ENCODE measurements around the gene ZP1. TPM values are rescaled to one million over a fixed set of nuclear protein-coding genes. Genes with fewer than 3 reads are reported as not detected.
A peak's percentile ranks its signal among the peaks of the same experiment; 100 is the strongest.
"Not testable (repeated sequence)": the region's sequence is repeated elsewhere in the genome, so short reads cannot be mapped to it uniquely, and the experiment has no call there.

The ZP1 gene
- total RNA-seq, result not detected
- 0.16 TPM for polyA plus RNA-seq
- long read RNA-seq, donor 1, result 0 reads
- long read RNA-seq, donor 2, result 0 reads
- long read RNA-seq, donor 3, result 0 reads
- long read RNA-seq, donor 4, result 0 reads

- no peak within 1 kb of the TSS for H3K4me3 ChIP-seq (ENCODE audit: low read length)
- H3K27me3 ChIP-seq (ENCODE audit: control insufficient read depth, insufficient read depth), result no peaks in the 10 kb centered on the region
- WGBS, result 69% methylated on average over 13 of the region's 13 CpGs
- no peaks in the 10 kb centered on the region for H3K9me3 ChIP-seq (ENCODE audit: control insufficient read depth, low read length)
- DNase-seq (peak in 2 of 3 donors; percentile 34 to 48), ATAC-seq (no peak)
- intact Hi-C loops (cut with DNase I), result no loop called here
- no peak within 1 kb of the TSS for H3K27ac ChIP-seq (ENCODE audit: low read length)
- H3K4me1 ChIP-seq (ENCODE audit: control insufficient read depth, insufficient read depth, low read length), result peaks cover 9% of the 10 kb centered on the region
Observed at GRCh38 chr11:60866911-60867870, at the start of gene ZP1. TSS of gene ZP1 (plus strand) at chr11:60867542. CDS start at chr11:60867562, 20 bp downstream.

- WGBS, result 76% methylated on average over 4 of the region's 4 CpGs
Observed at GRCh38 chr11:60818057-60818456, 49.3 kb upstream of the ZP1 start.

GRCh38 chr11:60821827-60822599, 45.3 kb upstream of the ZP1 start:
- intact Hi-C loops (cut with DNase I), result no loop called here
- peaks cover under 1% of the 10 kb centered on the region for H3K9me3 ChIP-seq (ENCODE audit: control insufficient read depth, low read length)
- H3K27ac ChIP-seq (ENCODE audit: low read length), result no peak overlapping the region
- no peaks in the 10 kb centered on the region for H3K27me3 ChIP-seq (ENCODE audit: control insufficient read depth, insufficient read depth)
- 66% methylated on average over 15 of the region's 15 CpGs for WGBS
- H3K4me3 ChIP-seq (ENCODE audit: low read length), result no peak overlapping the region
- DNase-seq, result no peak
- no peaks in the 10 kb centered on the region for H3K4me1 ChIP-seq (ENCODE audit: control insufficient read depth, insufficient read depth, low read length)
- no peak for ATAC-seq

More at GRCh38 chr11:60818057-60818456, 49.3 kb upstream of the ZP1 start:
- H3K4me3 ChIP-seq (ENCODE audit: low read length), result no peak overlapping the region
- no peaks in the 10 kb centered on the region for H3K4me1 ChIP-seq (ENCODE audit: control insufficient read depth, insufficient read depth, low read length)
- intact Hi-C loops (cut with DNase I), result no loop called here
- H3K27me3 ChIP-seq (ENCODE audit: control insufficient read depth, insufficient read depth), result no peaks in the 10 kb centered on the region
- no peak overlapping the region for H3K27ac ChIP-seq (ENCODE audit: low read length)
- ATAC-seq (no peak), DNase-seq (no peak)
- H3K9me3 ChIP-seq (ENCODE audit: control insufficient read depth, low read length), result peaks cover 3% of the 10 kb centered on the region

- 88% methylated on average over 5 of the region's 5 CpGs for WGBS
- H3K27me3 ChIP-seq (ENCODE audit: control insufficient read depth, insufficient read depth); ATAC-seq; DNase-seq; H3K4me3 ChIP-seq (ENCODE audit: low read length); intact Hi-C loops (cut with DNase I); H3K4me1 ChIP-seq (ENCODE audit: control insufficient read depth, insufficient read depth, low read length); H3K9me3 ChIP-seq (ENCODE audit: control insufficient read depth, low read length); H3K27ac ChIP-seq (ENCODE audit: low read length): not testable (repeated sequence)
Observed at GRCh38 chr11:60823745-60824306, 43.5 kb upstream of the ZP1 start.

GRCh38 chr11:60825118-60825517, 42.2 kb upstream of the ZP1 start:
- ATAC-seq, result no peak
- Histone ChIP-seq H3K27me3 (ENCODE audit: control insufficient read depth, insufficient read depth) (no peaks in the 10 kb centered on the region), H3K9me3 (ENCODE audit: control insufficient read depth, low read length) (no peaks in the 10 kb centered on the region), H3K27ac (ENCODE audit: low read length) (no peak overlapping the region), H3K4me3 (ENCODE audit: low read length) (no peak overlapping the region), H3K4me1 (ENCODE audit: control insufficient read depth, insufficient read depth, low read length) (no peaks in the 10 kb centered on the region)
- intact Hi-C loops (cut with DNase I), result no loop called here
- WGBS, result 87% methylated on average over 5 of the region's 5 CpGs
- no peak for DNase-seq

- intact Hi-C loops (cut with DNase I), result no loop called here
- 76% methylated on average over 6 of the region's 6 CpGs for WGBS
- Histone ChIP-seq H3K4me3 (ENCODE audit: low read length) (no peak overlapping the region), H3K9me3 (ENCODE audit: control insufficient read depth, low read length) (no peaks in the 10 kb centered on the region), H3K4me1 (ENCODE audit: control insufficient read depth, insufficient read depth, low read length) (no peaks in the 10 kb centered on the region), H3K27ac (ENCODE audit: low read length) (no peak overlapping the region), H3K27me3 (ENCODE audit: control insufficient read depth, insufficient read depth) (no peaks in the 10 kb centered on the region)
- ATAC-seq (no peak), DNase-seq (no peak)
Observed at GRCh38 chr11:60825790-60826189, 41.6 kb upstream of the ZP1 start.

- WGBS, result 45% methylated on average over 10 of the region's 10 CpGs
- H3K27me3 ChIP-seq (ENCODE audit: control insufficient read depth, insufficient read depth), result no peaks in the 10 kb centered on the region
- no peaks in the 10 kb centered on the region for H3K4me1 ChIP-seq (ENCODE audit: control insufficient read depth, insufficient read depth, low read length)
- no peak for DNase-seq
- H3K27ac ChIP-seq (ENCODE audit: low read length), result no peak overlapping the region
- no peak overlapping the region for H3K4me3 ChIP-seq (ENCODE audit: low read length)
- no peaks in the 10 kb centered on the region for H3K9me3 ChIP-seq (ENCODE audit: control insufficient read depth, low read length)
- intact Hi-C loops (cut with DNase I), result loop anchor here (5.0 to 10.0 kb wide), 6 partner anchors 57 to 357 kb away; no protein-coding TSS in a partner anchor
- ATAC-seq, result no peak
Observed at GRCh38 chr11:60830478-60831142, 36.7 kb upstream of the ZP1 start.

- 15% methylated on average over 8 of the region's 8 CpGs for WGBS
- no peaks in the 10 kb centered on the region for H3K4me1 ChIP-seq (ENCODE audit: control insufficient read depth, insufficient read depth, low read length)
- intact Hi-C loops (cut with DNase I), result loop anchor here (5.0 to 10.0 kb wide), 6 partner anchors 56 to 356 kb away; no protein-coding TSS in a partner anchor
- H3K27me3 ChIP-seq (ENCODE audit: control insufficient read depth, insufficient read depth), result no peaks in the 10 kb centered on the region
- ATAC-seq, result peak; percentile 84 to 89
- H3K9me3 ChIP-seq (ENCODE audit: control insufficient read depth, low read length), result no peaks in the 10 kb centered on the region
- H3K27ac ChIP-seq (ENCODE audit: low read length), result no peak overlapping the region
- DNase-seq, result peak; percentile 78 to 94 (median 93)
- no peak overlapping the region for H3K4me3 ChIP-seq (ENCODE audit: low read length)
Observed at GRCh38 chr11:60831143-60831500, 36.2 kb upstream of the ZP1 start.

GRCh38 chr11:60831501-60832079, 35.8 kb upstream of the ZP1 start:
- WGBS, result 44% methylated on average over 7 of the region's 7 CpGs
- no peak for ATAC-seq
- intact Hi-C loops (cut with DNase I), result loop anchor here (5.0 to 10.0 kb wide), 6 partner anchors 56 to 356 kb away; no protein-coding TSS in a partner anchor
- no peak overlapping the region for H3K27ac ChIP-seq (ENCODE audit: low read length)
- H3K4me3 ChIP-seq (ENCODE audit: low read length), result no peak overlapping the region
- no peak for DNase-seq
- H3K4me1 ChIP-seq (ENCODE audit: control insufficient read depth, insufficient read depth, low read length), result no peaks in the 10 kb centered on the region
- no peaks in the 10 kb centered on the region for H3K9me3 ChIP-seq (ENCODE audit: control insufficient read depth, low read length)
- no peaks in the 10 kb centered on the region for H3K27me3 ChIP-seq (ENCODE audit: control insufficient read depth, insufficient read depth)
